ENCODE results near the gene MAP4K3. TPM values are rescaled to one million over a fixed set of nuclear protein-coding genes. Genes with fewer than 3 reads are reported as not detected.

Gene MAP4K3
- total RNA-seq, 1 donor from 2014 or later: 38.5 TPM

DNA sequence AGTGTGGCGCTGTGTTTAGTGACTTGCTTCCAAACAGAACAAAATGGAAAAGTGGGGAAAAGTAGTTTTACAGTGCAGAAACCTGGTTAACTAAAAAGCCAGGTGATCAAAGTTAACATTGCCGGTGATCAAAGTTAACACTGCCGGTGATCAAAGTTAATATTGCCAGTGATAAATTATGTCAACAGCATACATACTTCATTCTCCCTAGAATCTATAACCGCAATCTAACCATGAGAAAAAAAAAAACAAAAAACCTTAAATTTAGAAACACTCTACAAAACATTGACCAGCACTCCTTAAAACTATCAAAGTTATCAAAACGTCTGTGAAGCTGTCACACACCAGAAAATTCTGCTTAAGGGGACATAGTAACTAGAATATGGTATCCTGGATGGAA is 18.6 kb downstream of the MAP4K3 start:
- H3K9me3 ChIP-seq: no peaks in the 10 kb centered on the region
- H3K27me3 ChIP-seq: no peaks in the 10 kb centered on the region
- H3K4me3 ChIP-seq: no peak overlapping the region
- no peaks in the 10 kb centered on the region for H3K36me3 ChIP-seq
- DNase-seq (ENCODE audit: extremely low spot score in 2 of 2): no peak
- intact Hi-C loops (cut with DNase I): no loop called here
- H3K27ac ChIP-seq: no peak overlapping the region
- no peak for TF ChIP-seq POLR2A (IDR thresholded peaks at IDR 0.05)
- TF ChIP-seq, protein P1, sequence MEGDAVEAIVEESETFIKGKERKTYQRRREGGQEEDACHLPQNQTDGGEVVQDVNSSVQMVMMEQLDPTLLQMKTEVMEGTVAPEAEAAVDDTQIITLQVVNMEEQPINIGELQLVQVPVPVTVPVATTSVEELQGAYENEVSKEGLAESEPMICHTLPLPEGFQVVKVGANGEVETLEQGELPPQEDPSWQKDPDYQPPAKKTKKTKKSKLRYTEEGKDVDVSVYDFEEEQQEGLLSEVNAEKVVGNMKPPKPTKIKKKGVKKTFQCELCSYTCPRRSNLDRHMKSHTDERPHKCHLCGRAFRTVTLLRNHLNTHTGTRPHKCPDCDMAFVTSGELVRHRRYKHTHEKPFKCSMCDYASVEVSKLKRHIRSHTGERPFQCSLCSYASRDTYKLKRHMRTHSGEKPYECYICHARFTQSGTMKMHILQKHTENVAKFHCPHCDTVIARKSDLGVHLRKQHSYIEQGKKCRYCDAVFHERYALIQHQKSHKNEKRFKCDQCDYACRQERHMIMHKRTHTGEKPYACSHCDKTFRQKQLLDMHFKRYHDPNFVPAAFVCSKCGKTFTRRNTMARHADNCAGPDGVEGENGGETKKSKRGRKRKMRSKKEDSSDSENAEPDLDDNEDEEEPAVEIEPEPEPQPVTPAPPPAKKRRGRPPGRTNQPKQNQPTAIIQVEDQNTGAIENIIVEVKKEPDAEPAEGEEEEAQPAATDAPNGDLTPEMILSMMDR (IDR thresholded peaks at IDR 0.05): no peak
- H3K4me1 ChIP-seq: peaks cover 46% of the 10 kb centered on the region

DNA sequence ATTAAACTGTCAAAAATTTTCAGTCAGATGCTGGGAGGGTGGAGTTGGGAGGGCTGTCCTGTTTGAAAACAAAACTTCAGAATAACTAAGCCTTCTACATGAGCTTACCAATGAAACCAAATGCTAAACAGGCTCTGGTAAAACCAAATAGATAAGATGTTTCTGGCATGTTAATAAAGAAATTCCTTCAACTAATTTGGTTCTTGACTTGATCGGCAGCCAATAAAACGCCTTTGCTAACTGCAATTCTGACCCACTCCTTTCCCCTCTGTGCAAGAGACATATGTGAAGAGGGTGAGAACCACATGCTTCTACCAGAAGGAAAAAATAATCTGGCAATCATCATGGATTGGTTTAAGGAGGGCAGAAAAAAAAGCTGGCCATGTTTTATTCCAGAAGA is 20.9 kb downstream of the MAP4K3 start:
- Histone ChIP-seq H3K4me1 (peaks cover 55% of the 10 kb centered on the region), H3K27me3 (no peaks in the 10 kb centered on the region), H3K27ac (no peak overlapping the region), H3K4me3 (no peak overlapping the region), H3K9me3 (no peaks in the 10 kb centered on the region), H3K36me3 (no peaks in the 10 kb centered on the region)
- TF ChIP-seq POLR2AphosphoS5 (IDR thresholded peaks at IDR 0.05; ENCODE audit: insufficient read depth in 1 of 2, low read depth in 1 of 2) (no peak), POLR2A (IDR thresholded peaks at IDR 0.05) (no peak)
- TF ChIP-seq, protein P1 (IDR thresholded peaks at IDR 0.05): no peak
- intact Hi-C loops (cut with DNase I): no loop called here
- no peak for DNase-seq (ENCODE audit: extremely low spot score in 2 of 2)

DNA sequence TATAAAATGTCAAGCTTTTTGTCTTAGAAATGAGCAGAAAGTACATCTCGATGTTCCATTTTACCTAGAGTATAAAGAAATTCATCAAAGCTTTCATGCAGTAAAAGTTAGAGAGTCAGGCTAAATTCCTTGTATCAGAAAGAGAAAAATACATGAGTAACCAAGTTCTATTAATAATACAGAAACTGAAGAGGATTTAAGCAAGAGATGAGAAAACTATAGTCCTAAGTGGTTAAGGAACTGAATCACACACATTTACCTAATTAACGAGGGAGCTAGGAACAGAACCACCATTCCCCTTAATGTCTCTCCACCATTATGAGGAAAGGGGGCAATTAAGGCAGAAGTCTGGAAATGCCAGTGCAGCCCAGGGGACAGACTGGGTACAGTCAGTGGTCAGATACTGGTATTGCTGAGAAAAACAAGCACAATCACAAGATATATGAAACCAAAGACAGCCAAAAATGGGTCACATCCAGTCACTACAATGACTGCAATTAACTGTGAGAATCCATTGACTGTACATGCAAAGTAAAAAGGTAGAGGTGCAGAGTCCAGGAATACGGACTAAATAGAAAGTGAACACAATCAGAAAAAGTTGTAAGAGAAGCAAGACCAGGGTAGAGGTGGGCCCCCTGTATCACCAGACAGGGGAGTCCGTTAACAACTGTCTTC is 23.9 kb downstream of the MAP4K3 start:
- peaks cover 72% of the 10 kb centered on the region for H3K4me1 ChIP-seq
- H3K27ac ChIP-seq: no peak overlapping the region
- intact Hi-C loops (cut with DNase I): no loop called here
- H3K9me3 ChIP-seq: no peaks in the 10 kb centered on the region
- H3K4me3 ChIP-seq: no peak overlapping the region
- H3K36me3 ChIP-seq: no peaks in the 10 kb centered on the region
- no peak for DNase-seq (ENCODE audit: extremely low spot score in 2 of 2)
- TF ChIP-seq POLR2A (IDR thresholded peaks at IDR 0.05): no peak
- TF ChIP-seq, protein P1 (IDR thresholded peaks at IDR 0.05): no peak
- TF ChIP-seq POLR2AphosphoS5 (IDR thresholded peaks at IDR 0.05; ENCODE audit: insufficient read depth in 1 of 2, low read depth in 1 of 2): no peak
- H3K27me3 ChIP-seq: no peaks in the 10 kb centered on the region

DNA sequence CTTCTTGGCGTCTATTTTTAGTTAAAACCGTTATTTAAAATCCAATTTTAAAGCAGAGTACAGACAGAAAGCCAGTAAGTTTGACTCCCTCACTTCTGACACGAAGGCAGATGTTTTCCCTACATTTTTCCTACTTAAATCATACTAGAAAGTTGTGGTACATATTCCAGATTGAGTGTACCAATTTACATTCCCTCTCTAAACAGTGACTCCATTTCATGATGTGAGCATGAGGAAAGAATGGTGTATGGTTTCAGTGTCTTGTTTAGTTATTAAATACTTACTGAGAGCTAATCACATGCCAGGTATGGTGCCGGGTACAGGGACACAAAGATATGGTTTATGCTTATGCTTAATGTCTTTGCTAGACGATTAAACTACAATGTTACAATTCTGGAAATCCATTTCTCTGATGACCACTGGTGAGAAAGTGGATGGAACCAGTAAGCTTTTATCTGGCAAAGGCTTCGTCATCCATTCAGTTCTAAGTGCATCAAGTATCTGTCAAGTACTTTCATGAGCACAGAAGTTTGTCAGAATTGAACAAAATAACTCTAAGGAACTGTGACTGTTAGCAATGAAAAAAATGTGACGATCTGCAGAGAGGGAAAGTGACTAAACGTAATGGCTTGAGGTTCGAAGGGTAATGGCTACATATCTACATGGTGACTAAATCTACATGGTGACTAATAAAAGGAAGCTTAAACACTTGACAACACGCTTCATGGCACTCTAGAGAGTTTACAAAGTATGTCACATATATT is 25.7 kb downstream of the MAP4K3 start:
- intact Hi-C loops (cut with DNase I): no loop called here
- Histone ChIP-seq H3K4me1 (peaks cover 81% of the 10 kb centered on the region), H3K27ac (no peak overlapping the region), H3K4me3 (no peak overlapping the region), H3K36me3 (no peaks in the 10 kb centered on the region), H3K27me3 (no peaks in the 10 kb centered on the region), H3K9me3 (no peaks in the 10 kb centered on the region)
- DNase-seq (ENCODE audit: extremely low spot score in 2 of 2): no peak
- TF ChIP-seq, protein P1 (IDR thresholded peaks at IDR 0.05): no peak
- TF ChIP-seq POLR2A (IDR thresholded peaks at IDR 0.05): no peak
- TF ChIP-seq POLR2AphosphoS5 (IDR thresholded peaks at IDR 0.05; ENCODE audit: insufficient read depth in 1 of 2, low read depth in 1 of 2): no peak

All from vagina (tissue), 2 donors.